PC-9 (cell line): Measurements from ENCODE around the gene ARHGEF7. TPM values are rescaled to one million over a fixed set of nuclear protein-coding genes. Genes with fewer than 3 reads are reported as not detected.

Experiments used
- BruUV-seq: library from RNA; stranded (reverse); fragments of 400-500 nt; replicated peaks from 2 replicates; lab custom pipeline; 2021; lab: Mats Ljungman, UMichigan
- CTCF ChIA-PET: fragments of 300-600 bp; sonication (Branson Sonifier 250); formaldehyde crosslinking; loops from one replicate; lab custom pipeline; 2022; ENCODE audit warnings: antibody characterized with exemption; lab: Charles Lee
- POLR2A ChIA-PET: fragments of 300-600 bp; sonication (Branson Sonifier 250); formaldehyde crosslinking; loops from one replicate; lab custom pipeline; 2022; ENCODE audit warnings: antibody characterized with exemption; ENCODE audit not compliant: unreplicated experiment; lab: Charles Lee
- DNase-seq, 2 experiments: peaks; one replicate each; pipeline versions ENCODE4 v3.0.0 to v3.0.0-alpha.2; 2015 to 2022; ENCODE audit warnings: mixed read lengths in 1 of 2
- H2AFZ ChIP-seq: fragments of 200-600 bp; sonication (generic); 2 replicates; pipeline ENCODE4 v1.8.1; 2017; ENCODE audit warnings: antibody characterized with exemption
- H3F3A ChIP-seq: fragments of 200-600 bp; sonication (generic); 2 replicates; pipeline ENCODE4 v1.8.1; 2017; ENCODE audit warnings: antibody characterized with exemption, mild to moderate bottlenecking, low read depth; ENCODE audit not compliant: insufficient read depth
- H3K27ac ChIP-seq: fragments of 200-600 bp; sonication (generic); 2 replicates; pipeline ENCODE4 v1.6.1; 2016; ENCODE audit warnings: mixed run types
- H3K27me3 ChIP-seq: fragments of 200-600 bp; sonication (generic); 2 replicates; pipeline ENCODE4 v1.6.1; 2016; ENCODE audit warnings: low read depth, mixed run types; ENCODE audit not compliant: insufficient read depth
- H3K36me3 ChIP-seq: fragments of 200-600 bp; sonication (generic); 2 replicates; pipeline ENCODE4 v1.6.1; 2016; ENCODE audit warnings: low read depth, mixed run types
- H3K4me1 ChIP-seq: fragments of 200-600 bp; sonication (generic); replicated peaks from 2 replicates; pipeline ENCODE4 v1.6.1; 2016; ENCODE audit warnings: mixed run types; ENCODE audit not compliant: insufficient read depth
- H3K4me2 ChIP-seq: fragments of 200-600 bp; sonication (generic); 2 replicates; pipeline ENCODE4 v1.6.1; 2017; ENCODE audit warnings: mixed run types
- H3K4me3 ChIP-seq: fragments of 200-600 bp; sonication (generic); 2 replicates; pipeline ENCODE4 v1.6.1; 2016; ENCODE audit warnings: mixed run types
- H3K79me2 ChIP-seq: fragments of 200-600 bp; sonication (generic); 2 replicates; pipeline ENCODE4 v1.6.1; 2017; ENCODE audit warnings: low read depth, mixed run types
- H3K9me2 ChIP-seq: fragments of 200-600 bp; sonication (generic); 2 replicates; pipeline ENCODE4 v1.8.1; 2017; ENCODE audit warnings: mild to moderate bottlenecking; ENCODE audit not compliant: insufficient read depth
- H3K9me3 ChIP-seq: fragments of 200-600 bp; sonication (generic); 2 replicates; pipeline ENCODE4 v1.8.1; 2016; ENCODE audit warnings: low read depth; ENCODE audit not compliant: insufficient read depth
- H4K20me1 ChIP-seq: fragments of 200-600 bp; sonication (generic); 2 replicates; pipeline ENCODE4 v1.8.1; 2017; ENCODE audit not compliant: insufficient read depth
- CTCF ChIP-seq: fragments of 200-600 bp; sonication (generic); conservative IDR thresholded peaks from 2 replicates; pipeline ENCODE4 v1.6.1; 2017; ENCODE audit warnings: mixed run types, antibody characterized with exemption, mild to moderate bottlenecking, moderate library complexity
- EZH2 ChIP-seq: fragments of 200-600 bp; sonication (generic); IDR thresholded peaks from 2 replicates; pipeline ENCODE4 v1.8.0; 2017; ENCODE audit warnings: antibody characterized with exemption, low read depth
- intact Hi-C: fragments of 100-400 bp; cut with micrococcal nuclease; formaldehyde crosslinking; loops from one replicate; pipeline ENCODE4 v1.10.0; 2022; ENCODE audit not compliant: unreplicated experiment
- total RNA-seq: library from RNA; stranded (reverse); gene quantifications from 2 replicates; pipeline ENCODE4 v1.2.3, GENCODE V29; 2021

Gene ARHGEF7
- total RNA-seq, 1 experiment from 2014 or later, result 37.0 TPM

GRCh38 chr13:111159362-111160320, 44.5 kb downstream of the ARHGEF7 start:
- no peak overlapping the region for H2AFZ ChIP-seq
- BruUV-seq, result no TSS peak
- peaks cover 5% of the 10 kb centered on the region; the same call in 1 of the 2 replicates for H3F3A ChIP-seq
- intact Hi-C loops, result no loop called here
- H3K27ac ChIP-seq, result no peak overlapping the region
- no peak for TF ChIP-seq EZH2
- no peak for TF ChIP-seq CTCF
- no peak overlapping the region for H3K4me3 ChIP-seq
- peak in 1 of 2 experiments; percentile 10 for DNase-seq
- H3K9me2 ChIP-seq, result no peaks in the 10 kb centered on the region
- H3K9me3 ChIP-seq, result no peaks in the 10 kb centered on the region
- H4K20me1 ChIP-seq, result peaks cover 35% of the 10 kb centered on the region
- peaks cover 8% of the 10 kb centered on the region for H3K4me1 ChIP-seq
- POLR2A ChIA-PET, result no interaction called here
- CTCF ChIA-PET, result no interaction called here
- H3K79me2 ChIP-seq, result peaks cover 76% of the 10 kb centered on the region
- H3K36me3 ChIP-seq, result peaks cover 15% of the 10 kb centered on the region
- no peaks in the 10 kb centered on the region for H3K27me3 ChIP-seq
- no peak overlapping the region for H3K4me2 ChIP-seq

- TF ChIP-seq CTCF (no peak), EZH2 (no peak)
- POLR2A ChIA-PET, result no interaction called here
- Histone ChIP-seq H3K9me3 (no peaks in the 10 kb centered on the region), H3F3A (no peaks in the 10 kb centered on the region), H3K4me2 (no peak overlapping the region), H3K4me3 (no peak overlapping the region), H3K27me3 (no peaks in the 10 kb centered on the region), H2AFZ (no peak overlapping the region), H3K27ac (no peak overlapping the region), H3K79me2 (peaks cover 76% of the 10 kb centered on the region), H4K20me1 (peaks cover 37% of the 10 kb centered on the region), H3K9me2 (no peaks in the 10 kb centered on the region), H3K36me3 (peaks cover 15% of the 10 kb centered on the region), H3K4me1 (no peaks in the 10 kb centered on the region)
- intact Hi-C loops, result no loop called here
- CTCF ChIA-PET, result no interaction called here
- BruUV-seq, result no TSS peak
- no peak for DNase-seq
Observed at GRCh38 chr13:111160648-111161047, 45.5 kb downstream of the ARHGEF7 start.

GRCh38 chr13:111161601-111162600, 46.8 kb downstream of the ARHGEF7 start:
- Histone ChIP-seq H3K4me1 (no peaks in the 10 kb centered on the region), H3F3A (no peaks in the 10 kb centered on the region), H3K27ac (no peak overlapping the region), H3K4me2 (no peak overlapping the region), H2AFZ (no peak overlapping the region), H3K4me3 (no peak overlapping the region), H4K20me1 (peaks cover 42% of the 10 kb centered on the region), H3K27me3 (no peaks in the 10 kb centered on the region), H3K36me3 (peaks cover 15% of the 10 kb centered on the region), H3K9me3 (no peaks in the 10 kb centered on the region), H3K9me2 (no peaks in the 10 kb centered on the region), H3K79me2 (peaks cover 77% of the 10 kb centered on the region)
- no TSS peak for BruUV-seq
- TF ChIP-seq CTCF, result no peak
- no peak for TF ChIP-seq EZH2
- CTCF ChIA-PET, result interaction anchor here (0.6 kb wide), 1 partner anchor 63 kb away, joined by 4 read pairs; no protein-coding TSS in a partner anchor
- intact Hi-C loops, result no loop called here
- DNase-seq, result peak in 1 of 2 experiments; percentile 22
- POLR2A ChIA-PET, result no interaction called here
